ENCODE measurements around the gene ZBTB21.

ZBTB21 gene

DNA sequence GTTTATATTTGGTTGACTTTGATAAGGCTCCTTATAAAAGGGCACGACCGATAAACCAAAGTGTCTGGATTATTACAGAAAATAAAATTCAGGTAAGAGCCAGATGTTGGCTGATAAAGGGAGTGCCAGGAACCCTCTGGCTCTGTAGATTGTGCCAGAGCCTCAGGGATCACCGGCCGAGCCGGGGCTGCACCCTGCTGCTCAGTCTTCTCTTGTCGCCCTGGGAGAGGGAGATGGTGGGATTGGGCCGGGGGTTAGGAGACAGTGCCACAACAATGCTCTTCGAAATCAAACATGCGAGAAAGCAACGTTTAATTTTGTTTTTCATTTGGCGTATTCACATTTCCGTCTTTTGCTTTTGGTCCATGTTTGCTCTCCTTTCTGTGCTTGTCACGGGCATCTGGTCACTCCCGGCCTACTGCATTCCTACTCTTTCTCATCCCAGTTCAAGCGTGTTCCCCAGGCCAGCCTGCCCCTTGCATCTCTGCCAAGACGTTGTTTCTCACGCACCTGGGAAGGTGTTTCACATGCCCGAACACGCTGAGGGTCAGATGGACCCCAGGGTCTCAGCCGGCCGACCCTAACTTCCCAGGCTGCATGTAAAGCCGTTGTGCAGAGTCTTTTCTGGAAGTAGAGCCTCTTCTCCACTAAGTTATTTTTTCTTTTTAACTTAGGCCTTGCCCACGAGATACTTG is 37.5 kb downstream of the ZBTB21 start:
- H3K4me3 Mint-ChIP-seq = no peak overlapping the region
- H3K4me1 Mint-ChIP-seq (ENCODE audit: low read depth in 2 of 2) = peaks cover 0 to 6% of the 10 kb centered on the region in 2 donors
- H3K27ac Mint-ChIP-seq = no peak overlapping the region
- H3K27me3 Mint-ChIP-seq = peaks cover 0 to 13% of the 10 kb centered on the region in 2 donors
- H3K36me3 Mint-ChIP-seq (ENCODE audit: insufficient read depth) = peaks cover 7% of the 10 kb centered on the region
- ATAC-seq (replicated peaks) (no peak), DNase-seq (no peak)
- no peaks in the 10 kb centered on the region for H3K9me3 Mint-ChIP-seq

- DNase-seq (no peak), ATAC-seq (replicated peaks) (no peak)
- H3K9me3 Mint-ChIP-seq = no peaks in the 10 kb centered on the region
- no peak overlapping the region for H3K27ac Mint-ChIP-seq
- peaks cover 0 to 6% of the 10 kb centered on the region in 2 donors for H3K4me1 Mint-ChIP-seq (ENCODE audit: low read depth in 2 of 2)
- H3K27me3 Mint-ChIP-seq = peaks cover 4 to 21% of the 10 kb centered on the region in 2 donors
- peaks cover 2% of the 10 kb centered on the region for H3K36me3 Mint-ChIP-seq (ENCODE audit: insufficient read depth)
- H3K4me3 Mint-ChIP-seq = no peak overlapping the region
Measured at GRCh38 chr21:41971891-41972290, 38.3 kb downstream of the ZBTB21 start.

GRCh38 chr21:41970751-41971653 is 39.2 kb downstream of the ZBTB21 start:
- DNase-seq = no peak
- no peak overlapping the region for H3K27ac Mint-ChIP-seq
- no peaks in the 10 kb centered on the region for H3K9me3 Mint-ChIP-seq
- H3K4me3 Mint-ChIP-seq = no peak overlapping the region
- peaks cover 5 to 23% of the 10 kb centered on the region in 2 donors for H3K27me3 Mint-ChIP-seq
- H3K4me1 Mint-ChIP-seq (ENCODE audit: low read depth in 2 of 2) = peaks cover 0 to 6% of the 10 kb centered on the region in 2 donors
- no peak for ATAC-seq (replicated peaks)
- peaks cover 2% of the 10 kb centered on the region for H3K36me3 Mint-ChIP-seq (ENCODE audit: insufficient read depth)

GRCh38 chr21:41970106-41970391 is 40.1 kb downstream of the ZBTB21 start:
- no peaks in the 10 kb centered on the region for H3K9me3 Mint-ChIP-seq
- peaks cover 14 to 32% of the 10 kb centered on the region in 2 donors for H3K27me3 Mint-ChIP-seq
- DNase-seq (no peak), ATAC-seq (replicated peaks) (no peak)
- peaks cover 0 to 6% of the 10 kb centered on the region in 2 donors for H3K4me1 Mint-ChIP-seq (ENCODE audit: low read depth in 2 of 2)
- peaks cover 2% of the 10 kb centered on the region for H3K36me3 Mint-ChIP-seq (ENCODE audit: insufficient read depth)
- H3K27ac Mint-ChIP-seq = no peak overlapping the region
- H3K4me3 Mint-ChIP-seq = no peak overlapping the region

- H3K4me3 Mint-ChIP-seq = no peak overlapping the region
- ATAC-seq (replicated peaks) = no peak
- H3K27ac Mint-ChIP-seq = no peak overlapping the region
- DNase-seq = no peak
- H3K27me3 Mint-ChIP-seq = peaks cover 18 to 48% of the 10 kb centered on the region in 2 donors
- H3K9me3 Mint-ChIP-seq = no peaks in the 10 kb centered on the region
- no peaks in the 10 kb centered on the region for H3K36me3 Mint-ChIP-seq (ENCODE audit: insufficient read depth)
- no peaks in the 10 kb centered on the region for H3K4me1 Mint-ChIP-seq (ENCODE audit: low read depth in 2 of 2)
Measured at GRCh38 chr21:41967708-41968107, 42.5 kb downstream of the ZBTB21 start.

DNA sequence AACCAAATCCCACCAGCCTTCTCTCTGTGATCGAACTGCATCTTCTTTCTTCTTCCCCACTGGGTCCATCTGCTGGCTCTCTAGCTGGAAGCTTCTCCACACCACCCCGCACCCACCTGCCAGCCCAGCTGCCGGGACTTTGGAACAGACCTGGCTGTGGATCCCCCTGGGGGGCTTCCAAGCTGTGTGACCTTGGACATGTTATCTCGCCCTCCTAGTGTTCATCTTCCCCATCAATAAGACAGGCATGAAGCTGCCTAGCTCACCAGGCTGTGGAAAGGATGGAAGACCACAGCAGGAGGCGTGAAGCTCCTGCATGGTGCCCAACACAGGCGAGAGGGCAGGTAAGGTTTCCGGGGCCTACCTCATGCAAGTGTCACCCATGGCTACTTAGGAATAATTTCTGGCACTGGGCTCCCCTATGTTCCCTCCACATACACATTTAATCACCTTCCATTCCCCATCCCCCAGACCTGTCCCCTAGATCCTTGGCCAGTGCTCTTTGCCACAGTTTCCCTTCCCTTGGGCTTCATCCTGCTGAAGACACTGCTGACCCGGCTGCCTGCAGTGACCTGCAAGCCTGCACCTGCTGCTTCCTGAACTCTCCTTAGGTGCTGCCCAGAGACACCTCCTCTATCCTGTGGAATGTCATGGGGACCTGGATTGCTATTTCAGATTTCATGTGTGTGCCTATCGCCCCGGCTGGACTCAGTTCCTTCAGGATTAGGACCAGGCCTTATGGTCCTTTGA is 43.1 kb downstream of the ZBTB21 start:
- Mint-ChIP-seq H3K4me1 (ENCODE audit: low read depth in 2 of 2) (no peaks in the 10 kb centered on the region), H3K27me3 (peaks cover 24 to 55% of the 10 kb centered on the region in 2 donors), H3K27ac (no peak overlapping the region), H3K4me3 (no peak overlapping the region), H3K36me3 (ENCODE audit: insufficient read depth) (no peaks in the 10 kb centered on the region), H3K9me3 (no peaks in the 10 kb centered on the region)
- DNase-seq (no peak), ATAC-seq (replicated peaks) (no peak)

DNA sequence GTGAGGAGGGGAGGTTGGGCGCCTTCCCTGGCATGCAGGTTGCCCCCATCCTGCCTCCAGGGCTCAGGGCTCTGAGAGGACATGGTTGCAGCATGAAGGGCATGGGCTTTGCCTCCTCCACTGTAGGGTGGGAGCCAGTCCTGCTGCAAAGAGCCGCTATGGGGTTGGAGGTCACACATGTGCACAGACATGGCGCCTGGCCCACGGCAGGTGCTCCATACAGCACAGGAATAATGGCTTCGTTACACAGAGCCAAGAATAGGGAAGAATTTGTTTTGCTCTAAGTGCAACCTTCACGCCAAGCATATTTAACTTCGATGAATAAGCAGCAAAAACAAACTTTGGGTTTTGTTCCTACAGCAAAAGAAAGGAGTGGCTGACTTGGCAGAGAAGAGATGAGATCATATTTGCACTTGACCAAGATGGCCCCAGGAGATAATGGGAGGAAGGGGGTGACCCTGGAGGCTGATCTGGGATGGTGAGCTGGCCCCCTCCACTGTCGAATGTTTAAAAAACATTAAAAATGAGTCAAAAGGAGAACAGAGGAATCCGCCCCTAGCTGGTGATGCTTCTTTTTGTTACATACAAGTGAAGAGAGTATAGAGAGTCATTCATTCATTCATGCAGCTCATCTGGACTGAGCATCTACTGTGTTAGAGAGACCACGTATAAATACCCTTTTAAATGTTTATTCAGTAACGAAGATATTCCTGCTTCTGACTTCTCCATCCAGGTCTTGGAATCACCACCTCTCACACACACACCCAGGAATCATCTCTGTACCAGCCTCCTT is 43.9 kb downstream of the ZBTB21 start:
- Mint-ChIP-seq H3K9me3 (no peaks in the 10 kb centered on the region), H3K4me3 (no peak overlapping the region), H3K27ac (no peak overlapping the region), H3K4me1 (ENCODE audit: low read depth in 2 of 2) (peaks cover 0 to 2% of the 10 kb centered on the region in 2 donors), H3K36me3 (ENCODE audit: insufficient read depth) (no peaks in the 10 kb centered on the region), H3K27me3 (peaks cover 32 to 63% of the 10 kb centered on the region in 2 donors)
- ATAC-seq (replicated peaks) (no peak), DNase-seq (no peak)

DNA sequence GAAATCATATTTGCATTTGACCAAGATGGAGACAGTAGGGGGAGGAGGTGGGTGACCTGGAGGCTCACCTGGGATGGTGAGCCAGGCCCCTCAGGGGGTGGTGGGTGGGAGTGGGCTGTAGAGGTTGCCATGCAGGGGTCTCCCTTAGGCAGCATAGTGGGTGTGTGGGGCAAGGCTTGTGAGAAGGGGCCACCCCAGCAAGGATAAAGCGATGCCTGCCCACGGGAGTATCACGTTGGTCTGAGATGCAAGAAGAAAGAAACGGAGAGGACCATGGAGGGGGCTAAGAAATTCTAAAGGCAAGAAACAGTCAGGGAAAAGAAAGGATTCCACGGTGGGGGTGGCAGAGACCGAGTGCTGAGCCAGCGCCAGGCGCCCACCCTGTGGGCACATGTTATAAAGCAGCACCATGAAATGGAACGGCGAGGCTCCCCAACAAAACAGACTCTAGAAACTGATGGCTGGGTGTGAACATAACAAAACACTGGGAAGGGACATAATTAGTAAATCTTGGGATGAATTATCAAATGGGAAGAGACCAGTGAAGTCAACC is 44.6 kb downstream of the ZBTB21 start:
- no peak for ATAC-seq (replicated peaks)
- Mint-ChIP-seq H3K36me3 (ENCODE audit: insufficient read depth) (no peaks in the 10 kb centered on the region), H3K27me3 (peaks cover 37 to 70% of the 10 kb centered on the region in 2 donors), H3K4me3 (no peak overlapping the region), H3K9me3 (no peaks in the 10 kb centered on the region), H3K4me1 (ENCODE audit: low read depth in 2 of 2) (peaks cover 0 to 2% of the 10 kb centered on the region in 2 donors), H3K27ac (no peak overlapping the region)
- DNase-seq = no peak

- H3K4me1 Mint-ChIP-seq (ENCODE audit: low read depth in 2 of 2) = peaks cover 0 to 2% of the 10 kb centered on the region in 2 donors
- no peak overlapping the region for H3K27ac Mint-ChIP-seq
- no peak for DNase-seq
- ATAC-seq (replicated peaks) = no peak
- H3K36me3 Mint-ChIP-seq (ENCODE audit: insufficient read depth) = no peaks in the 10 kb centered on the region
- H3K9me3 Mint-ChIP-seq = no peaks in the 10 kb centered on the region
- H3K27me3 Mint-ChIP-seq = peaks cover 42 to 75% of the 10 kb centered on the region in 2 donors
- H3K4me3 Mint-ChIP-seq = no peak overlapping the region
Measured at GRCh38 chr21:41965045-41965444, 45.1 kb downstream of the ZBTB21 start.

DNA sequence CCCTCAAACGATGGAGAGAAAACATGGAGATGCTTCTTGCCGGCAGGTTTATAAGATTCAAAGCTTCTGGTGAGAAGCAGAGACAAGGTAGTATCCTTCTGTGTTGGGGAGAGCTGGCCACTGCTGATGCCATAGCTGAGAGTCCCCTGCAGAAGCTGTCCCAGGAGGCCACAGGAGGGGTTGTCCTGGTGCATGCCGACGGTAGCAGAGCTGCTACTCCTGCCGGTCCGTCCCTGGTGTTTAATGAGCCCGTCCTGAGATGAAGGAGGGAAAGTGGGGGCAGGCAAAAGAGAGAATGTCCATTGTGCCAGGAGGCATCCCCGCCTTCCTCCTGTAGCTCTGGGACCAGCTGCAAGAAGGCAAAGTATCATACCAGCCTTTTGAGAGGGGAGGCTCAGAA is 46.0 kb downstream of the ZBTB21 start:
- H3K4me1 Mint-ChIP-seq (ENCODE audit: low read depth in 2 of 2) = peaks cover 0 to 2% of the 10 kb centered on the region in 2 donors
- H3K4me3 Mint-ChIP-seq = no peak overlapping the region
- H3K36me3 Mint-ChIP-seq (ENCODE audit: insufficient read depth) = no peaks in the 10 kb centered on the region
- peaks cover 43 to 78% of the 10 kb centered on the region in 2 donors for H3K27me3 Mint-ChIP-seq
- H3K9me3 Mint-ChIP-seq = no peaks in the 10 kb centered on the region
- no peak overlapping the region for H3K27ac Mint-ChIP-seq
- DNase-seq (no peak), ATAC-seq (replicated peaks) (no peak)

- DNase-seq (no peak), ATAC-seq (replicated peaks) (no peak)
- peaks cover 43 to 70% of the 10 kb centered on the region in 2 donors for H3K27me3 Mint-ChIP-seq
- H3K4me1 Mint-ChIP-seq (ENCODE audit: low read depth in 2 of 2) = peaks cover 0 to 2% of the 10 kb centered on the region in 2 donors
- H3K27ac Mint-ChIP-seq = no peak overlapping the region
- no peaks in the 10 kb centered on the region for H3K9me3 Mint-ChIP-seq
- H3K36me3 Mint-ChIP-seq (ENCODE audit: insufficient read depth) = no peaks in the 10 kb centered on the region
- no peak overlapping the region for H3K4me3 Mint-ChIP-seq
Measured at GRCh38 chr21:41962425-41962966, 47.7 kb downstream of the ZBTB21 start.

GRCh38 chr21:41961753-41962152 is 48.4 kb downstream of the ZBTB21 start:
- no peak overlapping the region for H3K4me3 Mint-ChIP-seq
- no peaks in the 10 kb centered on the region for H3K9me3 Mint-ChIP-seq
- ATAC-seq (replicated peaks) = no peak
- H3K27me3 Mint-ChIP-seq = peaks cover 45 to 71% of the 10 kb centered on the region in 2 donors
- peaks cover 0 to 2% of the 10 kb centered on the region in 2 donors for H3K4me1 Mint-ChIP-seq (ENCODE audit: low read depth in 2 of 2)
- H3K36me3 Mint-ChIP-seq (ENCODE audit: insufficient read depth) = no peaks in the 10 kb centered on the region
- no peak overlapping the region for H3K27ac Mint-ChIP-seq
- DNase-seq = no peak
